Gastrocnemius medialis (tissue), 4 donors: ENCODE measurements around the gene ACOX2. TPM values are rescaled to one million over a fixed set of nuclear protein-coding genes. Genes with fewer than 3 reads are reported as not detected.

Source experiments
- ATAC-seq, 2 donors: fragments of 150-250 bp; one replicate each; pipeline ENCODE4 v1.9.1; 2016
- DNase-seq, 2 donors: peaks; one replicate each; pipeline ENCODE4 v3.0.0-alpha.2; 2019
- H3K27ac ChIP-seq, 4 donors: fragments of 200-600 bp; sonication (generic); 1 replicate in 1 of 4; 2 replicates in 3 of 4; pipeline ENCODE4 v1.5.1; 2016 to 2018; ENCODE audit warnings: mild to moderate bottlenecking in 2 of 4, moderate library complexity in 1 of 4
- H3K27me3 ChIP-seq, 3 donors: fragments of 200-600 bp; sonication (generic) in 2 of 3; 1 replicate in 1 of 3; 2 replicates in 2 of 3; pipeline versions ENCODE4 v1.5.1 to v1.6.0; 2016 to 2019; ENCODE audit warnings: mild to moderate bottlenecking in 1 of 3, moderate library complexity in 1 of 3
- H3K36me3 ChIP-seq, 2 donors: fragments of 200-600 bp; sonication (generic) in 1 of 2; one replicate each; pipeline ENCODE4 v1.5.1; 2017 to 2018
- H3K4me1 ChIP-seq, 2 donors: fragments of 200-600 bp; sonication (generic) in 1 of 2; one replicate each; pipeline ENCODE4 v1.5.1; 2016 to 2017; ENCODE audit warnings: mild to moderate bottlenecking in 2 of 2
- H3K4me3 ChIP-seq, 4 donors: fragments of 200-600 bp; sonication (generic) in 3 of 4; 1 replicate in 1 of 4; 2 replicates in 3 of 4; pipeline ENCODE4 v1.5.1; 2016 to 2019; ENCODE audit warnings: mild to moderate bottlenecking in 2 of 4
- H3K9me3 ChIP-seq, 3 donors: fragments of 200-600 bp; sonication (generic) in 2 of 3; 1 replicate in 1 of 3; 2 replicates in 2 of 3; pipeline ENCODE4 v1.5.1; 2016 to 2019
- POLR2A ChIP-seq, 2 donors: fragments of 450-650 bp; IDR thresholded peaks; one replicate each; pipeline ENCODE4 v1.6.1; 2017; ENCODE audit warnings: antibody characterized with exemption in 2 of 2, mild to moderate bottlenecking in 2 of 2, moderate library complexity in 2 of 2
- in situ Hi-C, 4 donors: fragments of 200-750 bp; cut with MboI; loops; one replicate each; pipeline versions ENCODE4 v1.15.0 to v1.8.0; 2017; ENCODE audit warnings: low sequenced_read_pairs in 4 of 4
- intact Hi-C: fragments of 100-400 bp; cut with DNase I; formaldehyde crosslinking; loops from one replicate; pipeline ENCODE4 v1.15.1; 2023; ENCODE audit warnings: low total_unique reads
- total RNA-seq, 4 donors: library from RNA; depleted of rRNA; stranded (reverse); fragments of >200 nt; gene quantifications; one replicate each; pipeline versions ENCODE4 v1.1.0 to v1.2.3, GENCODE V29; 2016
- TF ChIP-seq, protein P1 (sequence below), 5 experiments: fragments of 450-650 bp in 3 of 5; fragments of 200-600 bp in 2 of 5; sonication (generic) in 2 of 5; IDR thresholded peaks in 4 of 5; conservative IDR thresholded peaks in 1 of 5; 1 replicate in 4 of 5; 2 replicates in 1 of 5; pipeline ENCODE4 v1.5.1; 2016 to 2019; ENCODE audit warnings: antibody characterized with exemption in 5 of 5, mild to moderate bottlenecking in 3 of 5, moderate library complexity in 3 of 5

ACOX2 gene
- total RNA-seq, 4 donors from 2014 or later, result 1.6 to 10.4 (median 5.7) TPM

GRCh38 chr3:58576716-58577115, 39.7 kb upstream of the ACOX2 start:
- Histone ChIP-seq H3K4me3 (peak overlapping the region; percentile 32 to 55 (median 43)), H3K4me1 (peaks cover 0 to 4% of the 10 kb centered on the region in 2 donors), H3K27ac (peak overlapping the region; percentile 66 to 81 (median 81)), H3K9me3 (no peaks in the 10 kb centered on the region), H3K27me3 (no peaks in the 10 kb centered on the region), H3K36me3 (no peaks in the 10 kb centered on the region)
- ATAC-seq (no peak), DNase-seq (no peak)
- intact Hi-C loops (no loop called here), in situ Hi-C loops (loop anchor here in 1 of 4 donors (5.0 kb wide), 1 partner anchor 46 kb away; no protein-coding TSS in a partner anchor)
- TF ChIP-seq, protein P1, sequence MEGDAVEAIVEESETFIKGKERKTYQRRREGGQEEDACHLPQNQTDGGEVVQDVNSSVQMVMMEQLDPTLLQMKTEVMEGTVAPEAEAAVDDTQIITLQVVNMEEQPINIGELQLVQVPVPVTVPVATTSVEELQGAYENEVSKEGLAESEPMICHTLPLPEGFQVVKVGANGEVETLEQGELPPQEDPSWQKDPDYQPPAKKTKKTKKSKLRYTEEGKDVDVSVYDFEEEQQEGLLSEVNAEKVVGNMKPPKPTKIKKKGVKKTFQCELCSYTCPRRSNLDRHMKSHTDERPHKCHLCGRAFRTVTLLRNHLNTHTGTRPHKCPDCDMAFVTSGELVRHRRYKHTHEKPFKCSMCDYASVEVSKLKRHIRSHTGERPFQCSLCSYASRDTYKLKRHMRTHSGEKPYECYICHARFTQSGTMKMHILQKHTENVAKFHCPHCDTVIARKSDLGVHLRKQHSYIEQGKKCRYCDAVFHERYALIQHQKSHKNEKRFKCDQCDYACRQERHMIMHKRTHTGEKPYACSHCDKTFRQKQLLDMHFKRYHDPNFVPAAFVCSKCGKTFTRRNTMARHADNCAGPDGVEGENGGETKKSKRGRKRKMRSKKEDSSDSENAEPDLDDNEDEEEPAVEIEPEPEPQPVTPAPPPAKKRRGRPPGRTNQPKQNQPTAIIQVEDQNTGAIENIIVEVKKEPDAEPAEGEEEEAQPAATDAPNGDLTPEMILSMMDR (IDR thresholded peaks at IDR 0.05 in 4 of 5, conservative IDR thresholded peaks at IDR 0.05 in 1 of 5), result no peak
- TF ChIP-seq POLR2A (IDR thresholded peaks at IDR 0.05), result no peak

DNA sequence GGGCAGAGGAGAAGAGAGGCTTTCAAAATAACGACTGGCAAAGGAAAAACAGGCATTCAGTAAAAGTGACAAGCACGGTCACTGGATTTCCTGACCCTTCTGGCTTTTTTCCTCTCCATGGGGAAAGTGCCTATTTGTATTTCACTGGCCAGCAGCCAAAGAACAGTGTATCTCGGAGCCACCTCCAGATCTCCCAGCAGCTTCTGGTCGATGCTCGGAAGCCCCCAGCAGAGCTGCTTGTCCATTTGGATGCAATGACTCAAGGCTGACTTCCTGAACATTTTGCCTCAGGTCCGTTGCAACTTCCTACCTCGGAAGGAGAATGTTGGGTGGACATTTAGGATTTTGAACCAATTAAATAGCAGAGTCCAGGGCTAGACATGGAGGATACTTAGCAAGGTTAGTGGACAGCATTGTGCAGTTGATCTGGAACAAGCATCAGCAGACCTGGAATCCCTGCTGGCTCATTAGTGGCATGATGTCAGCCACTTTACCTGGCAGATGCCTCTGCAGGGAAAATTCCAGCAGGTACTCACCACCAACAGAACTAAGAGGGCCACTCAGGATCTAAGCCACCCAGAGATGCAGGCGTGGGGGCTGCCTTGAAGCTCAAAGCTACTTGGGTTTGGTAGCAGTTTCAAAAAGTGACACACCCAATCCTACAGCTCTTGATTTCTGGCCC, 39.1 kb upstream of the ACOX2 start:
- no peaks in the 10 kb centered on the region for H3K27me3 ChIP-seq
- H3K27ac ChIP-seq, result peak overlapping the region; percentile 66 to 81 (median 81)
- H3K4me3 ChIP-seq, result peak overlapping the region; percentile 32 to 55 (median 43)
- ATAC-seq, result peak in 1 of 2 donors; percentile 16
- TF ChIP-seq, protein P1 (IDR thresholded peaks at IDR 0.05 in 4 of 5, conservative IDR thresholded peaks at IDR 0.05 in 1 of 5), result no peak
- TF ChIP-seq POLR2A (IDR thresholded peaks at IDR 0.05), result no peak
- in situ Hi-C loops, result loop anchor here in 1 of 4 donors (5.0 kb wide), 1 partner anchor 46 kb away; no protein-coding TSS in a partner anchor
- DNase-seq, result no peak
- no peaks in the 10 kb centered on the region for H3K9me3 ChIP-seq
- intact Hi-C loops, result no loop called here
- H3K36me3 ChIP-seq, result no peaks in the 10 kb centered on the region
- H3K4me1 ChIP-seq, result peaks cover 0 to 4% of the 10 kb centered on the region in 2 donors

GRCh38 chr3:58574682-58575081, 37.7 kb upstream of the ACOX2 start:
- in situ Hi-C loops, result loop anchor here in 3 of 4 donors (5.0 kb wide), 2 partner anchors 48 to 53 kb away; no protein-coding TSS in a partner anchor
- DNase-seq (no peak), ATAC-seq (no peak)
- Histone ChIP-seq H3K27ac (peak overlapping the region in 3 of 4 donors; percentile 81), H3K4me1 (peaks cover 0 to 4% of the 10 kb centered on the region in 2 donors), H3K27me3 (no peaks in the 10 kb centered on the region), H3K4me3 (peak overlapping the region in 3 of 4 donors; percentile 3 to 55 (median 41)), H3K36me3 (no peaks in the 10 kb centered on the region), H3K9me3 (no peaks in the 10 kb centered on the region)
- intact Hi-C loops, result no loop called here
- TF ChIP-seq POLR2A (IDR thresholded peaks at IDR 0.05), result no peak
- TF ChIP-seq, protein P1 (IDR thresholded peaks at IDR 0.05 in 4 of 5, conservative IDR thresholded peaks at IDR 0.05 in 1 of 5), result no peak

DNA sequence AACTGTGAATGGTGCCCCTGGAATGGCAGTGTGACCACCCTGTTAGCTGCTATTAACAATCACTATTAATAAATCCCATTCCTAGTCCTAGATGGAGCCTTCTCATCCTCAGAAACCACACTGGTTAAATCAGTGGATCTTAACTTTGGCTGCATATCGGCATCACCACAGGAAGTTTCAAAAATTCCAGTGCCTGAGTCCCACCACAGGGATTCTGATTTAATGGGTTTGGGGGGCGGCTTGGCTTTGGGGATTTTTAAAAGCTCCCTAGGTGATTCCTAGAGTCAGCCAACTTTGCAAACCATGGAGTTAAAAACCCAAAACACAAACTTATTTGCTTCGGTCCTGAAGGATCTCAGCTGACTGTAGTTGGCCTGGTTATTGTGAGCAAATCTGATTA, 37.1 kb upstream of the ACOX2 start:
- peak overlapping the region in 2 of 4 donors; percentile 41 to 55 for H3K4me3 ChIP-seq
- no peaks in the 10 kb centered on the region for H3K36me3 ChIP-seq
- DNase-seq (no peak), ATAC-seq (no peak)
- intact Hi-C loops, result no loop called here
- no peak for TF ChIP-seq POLR2A (IDR thresholded peaks at IDR 0.05)
- TF ChIP-seq, protein P1 (IDR thresholded peaks at IDR 0.05 in 4 of 5, conservative IDR thresholded peaks at IDR 0.05 in 1 of 5), result no peak
- peaks cover 0 to 4% of the 10 kb centered on the region in 2 donors for H3K4me1 ChIP-seq
- H3K9me3 ChIP-seq, result no peaks in the 10 kb centered on the region
- in situ Hi-C loops, result loop anchor here in 2 of 4 donors (5.0 kb wide), 1 partner anchor 53 kb away; no protein-coding TSS in a partner anchor
- peak overlapping the region in 3 of 4 donors; percentile 25 to 81 (median 81) for H3K27ac ChIP-seq
- no peaks in the 10 kb centered on the region for H3K27me3 ChIP-seq
